Stimulated activated CD8-positive, alpha-beta memory T cell treated with anti-CD3 and anti-CD28 coated beads, Interleukin-7, amount 100 ng/mL, for 1 hour (primary cell): Measurements from ENCODE around the gene DUOX1.

ENCODE experiments used
- DNase-seq, 2 donors: peaks; one replicate each; pipeline ENCODE4 v3.0.0-alpha.2; 2020; ENCODE audit warnings: low read depth in 2 of 2

DUOX1 gene

GRCh38 chr15:45106002-45106790 lies 23.6 kb upstream of the DUOX1 start:
- DNase-seq = no peak

- no peak for DNase-seq
Measured at GRCh38 chr15:45107941-45108630, 21.7 kb upstream of the DUOX1 start.

GRCh38 chr15:45110256-45110820 lies 19.5 kb upstream of the DUOX1 start:
- DNase-seq = no peak

GRCh38 chr15:45111390-45112142 lies 18.2 kb upstream of the DUOX1 start:
- DNase-seq = no peak

- no peak for DNase-seq
Measured at GRCh38 chr15:45112143-45112590, 17.6 kb upstream of the DUOX1 start.

- DNase-seq = no peak
Measured at GRCh38 chr15:45112591-45113379, 17.0 kb upstream of the DUOX1 start.

- DNase-seq = no peak
Measured at GRCh38 chr15:45113380-45113990, 16.3 kb upstream of the DUOX1 start.

- DNase-seq = no peak
Measured at GRCh38 chr15:45114076-45114750, 15.6 kb upstream of the DUOX1 start, which contains the start of the genes DUOX2 and DUOXA2. Gene DUOX2, minus strand, starts transcription at chr15:45114172. Its CDS starts 761 bp downstream, at chr15:45113411. Gene DUOXA2, plus strand, starts transcription at chr15:45114326. Its CDS starts 280 bp downstream, at chr15:45114606.

- no peak for DNase-seq
Measured at GRCh38 chr15:45114751-45115085, 15.1 kb upstream of the DUOX1 start.

- DNase-seq = no peak
Measured at GRCh38 chr15:45115312-45115820, 14.4 kb upstream of the DUOX1 start.

GRCh38 chr15:45116006-45116481 lies 13.8 kb upstream of the DUOX1 start:
- no peak for DNase-seq

GRCh38 chr15:45116482-45117307 lies 13.1 kb upstream of the DUOX1 start:
- DNase-seq = no peak

GRCh38 chr15:45117308-45118130 lies 12.3 kb upstream of the DUOX1 start:
- no peak for DNase-seq

GRCh38 chr15:45118131-45118588 lies 11.6 kb upstream of the DUOX1 start:
- peak; percentile 56 to 72 for DNase-seq

- DNase-seq = no peak
Measured at GRCh38 chr15:45118996-45119395, 10.8 kb upstream of the DUOX1 start.

GRCh38 chr15:45120081-45120972 lies 9.5 kb upstream of the DUOX1 start:
- DNase-seq = no peak

- DNase-seq = no peak
Measured at GRCh38 chr15:45121020-45121419, 8.8 kb upstream of the DUOX1 start.
